Nephron (organoid): ENCODE data around the gene COPZ1.
A peak's percentile ranks its signal among the peaks of the same experiment; 100 is the strongest.

Experiments used
- H3K27ac Mint-ChIP-seq, 3 experiments: 2 replicates each; pipeline ENCODE4 v1.8.0; 2020; ENCODE audit warnings: mixed read lengths in 3 of 3, mild to moderate bottlenecking in 2 of 3, moderate library complexity in 1 of 3
- H3K27me3 Mint-ChIP-seq: 2 replicates; pipeline ENCODE4 v1.8.0; 2021; ENCODE audit warnings: low read depth, mild to moderate bottlenecking, moderate library complexity, mixed read lengths
- H3K36me3 Mint-ChIP-seq: 2 replicates; pipeline ENCODE4 v1.8.0; 2020; ENCODE audit warnings: low read depth, mixed read lengths
- H3K4me1 Mint-ChIP-seq: 2 replicates; pipeline ENCODE4 v1.8.0; 2020; ENCODE audit warnings: mixed read lengths
- H3K4me3 Mint-ChIP-seq, 3 experiments: 2 replicates each; pipeline ENCODE4 v1.8.0; 2020; ENCODE audit warnings: mild to moderate bottlenecking in 3 of 3, mixed read lengths in 3 of 3, moderate library complexity in 2 of 3
- H3K9me3 Mint-ChIP-seq: 2 replicates; pipeline ENCODE4 v1.8.0; 2020; ENCODE audit warnings: mixed read lengths
- CTCF ChIP-seq, 3 experiments: fragments of 200-600 bp; sonication (generic); IDR thresholded peaks; one replicate each; pipeline ENCODE4 v1.5.0; 2021; ENCODE audit warnings: antibody characterized with exemption in 3 of 3; ENCODE audit not compliant: unreplicated experiment in 3 of 3

Gene COPZ1

GRCh38 chr12:54331461-54331860, 6.5 kb downstream of the COPZ1 start:
- Mint-ChIP-seq H3K4me1 (peaks cover 48% of the 10 kb centered on the region), H3K9me3 (no peaks in the 10 kb centered on the region), H3K4me3 (no peak overlapping the region), H3K27ac (peak overlapping the region; percentile 68 to 80 (median 70)), H3K36me3 (peaks cover 4% of the 10 kb centered on the region), H3K27me3 (no peaks in the 10 kb centered on the region)
- no peak for TF ChIP-seq CTCF (IDR thresholded peaks at IDR 0.05; ENCODE audit: unreplicated experiment in 3 of 3)

- no peaks in the 10 kb centered on the region for H3K9me3 Mint-ChIP-seq
Observed at GRCh38 chr12:54333420-54334034, 8.6 kb downstream of the COPZ1 start.

GRCh38 chr12:54337280-54337842, 12.4 kb downstream of the COPZ1 start:
- Mint-ChIP-seq H3K36me3 (peaks cover 23% of the 10 kb centered on the region), H3K4me1 (peaks cover 66% of the 10 kb centered on the region)
- TF ChIP-seq CTCF (IDR thresholded peaks at IDR 0.05; ENCODE audit: unreplicated experiment in 3 of 3): peak in 1 of 3 experiments; percentile 15

More at GRCh38 chr12:54333420-54334034, 8.6 kb downstream of the COPZ1 start:
- H3K27ac Mint-ChIP-seq: peak overlapping the region in 2 of 3 experiments; percentile 65 to 75
- H3K4me3 Mint-ChIP-seq: no peak overlapping the region
- H3K36me3 Mint-ChIP-seq: peaks cover 4% of the 10 kb centered on the region
- H3K27me3 Mint-ChIP-seq: no peaks in the 10 kb centered on the region
- TF ChIP-seq CTCF (IDR thresholded peaks at IDR 0.05; ENCODE audit: unreplicated experiment in 3 of 3): no peak
- H3K4me1 Mint-ChIP-seq: peaks cover 58% of the 10 kb centered on the region

GRCh38 chr12:54337854-54338650, 13.1 kb downstream of the COPZ1 start:
- H3K27me3 Mint-ChIP-seq: no peaks in the 10 kb centered on the region
- H3K27ac Mint-ChIP-seq: peak overlapping the region; percentile 91 to 93 (median 92)
- peaks cover 30% of the 10 kb centered on the region for H3K36me3 Mint-ChIP-seq
- no peak for TF ChIP-seq CTCF (IDR thresholded peaks at IDR 0.05; ENCODE audit: unreplicated experiment in 3 of 3)
- no peaks in the 10 kb centered on the region for H3K9me3 Mint-ChIP-seq
- H3K4me1 Mint-ChIP-seq: peaks cover 70% of the 10 kb centered on the region
- H3K4me3 Mint-ChIP-seq: peak overlapping the region in 2 of 3 experiments; percentile 0 to 6

More at GRCh38 chr12:54337280-54337842, 12.4 kb downstream of the COPZ1 start:
- Mint-ChIP-seq H3K9me3 (no peaks in the 10 kb centered on the region), H3K27me3 (no peaks in the 10 kb centered on the region), H3K27ac (peak overlapping the region; percentile 91 to 93 (median 92)), H3K4me3 (peak overlapping the region in 1 of 3 experiments; percentile 0)

GRCh38 chr12:54338698-54339296, 13.9 kb downstream of the COPZ1 start:
- H3K27me3 Mint-ChIP-seq: no peaks in the 10 kb centered on the region
- peak overlapping the region; percentile 91 to 93 (median 92) for H3K27ac Mint-ChIP-seq
- no peaks in the 10 kb centered on the region for H3K9me3 Mint-ChIP-seq
- H3K4me1 Mint-ChIP-seq: peaks cover 75% of the 10 kb centered on the region
- peak overlapping the region in 2 of 3 experiments; percentile 16 to 59 for H3K4me3 Mint-ChIP-seq
- TF ChIP-seq CTCF (IDR thresholded peaks at IDR 0.05; ENCODE audit: unreplicated experiment in 3 of 3): no peak
- H3K36me3 Mint-ChIP-seq: peaks cover 36% of the 10 kb centered on the region
